HEK293 (cell line): ENCODE results near the gene HEPACAM.

Experiments used
- CTCF ChIA-PET: fragments of 350-600 bp; formaldehyde crosslinking; extraction: SDS; loops from one replicate; lab custom pipeline; 2021; ENCODE audit warnings: antibody characterized with exemption; lab: Yijun Ruan, JAX
- POLR2A ChIA-PET: fragments of 300-600 bp; formaldehyde crosslinking; extraction: SDS; loops from one replicate; lab custom pipeline; 2020; ENCODE audit warnings: antibody characterized with exemption, inconsistent platforms; lab: Yijun Ruan, JAX
- H3K27ac ChIP-seq: fragments of 200-500 bp; sonication (Bioruptor generic); 2 replicates; pipeline ENCODE4 v1.5.1; 2014; ENCODE audit warnings: low read depth, low read length, control low read depth, inconsistent platforms; ENCODE audit errors: extremely low read depth
- H3K36me3 ChIP-seq, 2 experiments: fragments of 200-500 bp in 1 of 2; sonication (Bioruptor generic) in 1 of 2; 1 replicate in 1 of 2; 2 replicates in 1 of 2; pipeline ENCODE4 v1.5.1; 2014 to 2017; ENCODE audit warnings: inconsistent platforms in 2 of 2, low read length in 2 of 2; ENCODE audit not compliant: control insufficient read depth in 2 of 2, insufficient read depth in 1 of 2
- H3K4me1 ChIP-seq: fragments of 200-500 bp; sonication (Bioruptor generic); 2 replicates; pipeline ENCODE4 v1.5.1; 2014; ENCODE audit warnings: mild to moderate bottlenecking, low read length, inconsistent platforms; ENCODE audit not compliant: control insufficient read depth, insufficient read depth
- H3K4me3 ChIP-seq: 2 replicates; pipeline ENCODE4 v1.5.1; 2011; ENCODE audit warnings: low read depth, mild to moderate bottlenecking, control low read depth, low read length, moderate library complexity
- H3K9me3 ChIP-seq: fragments of 200-500 bp; sonication (Bioruptor generic); 2 replicates; pipeline ENCODE4 v1.5.1; 2014; ENCODE audit warnings: low read depth, low read length, inconsistent platforms; ENCODE audit not compliant: control insufficient read depth, insufficient read depth
- BCL11B ChIP-seq: fragments of 450-650 bp; formaldehyde crosslinking; IDR thresholded peaks from 2 replicates; pipeline ENCODE4 v1.5.1; 2016; ENCODE audit warnings: low read depth, missing biosample characterization, missing genetic modification characterization
- GFI1B ChIP-seq: fragments of 450-650 bp; formaldehyde crosslinking; IDR thresholded peaks from 2 replicates; pipeline ENCODE4 v1.5.1; 2016; ENCODE audit warnings: missing biosample characterization, missing genetic modification characterization
- IKZF3 ChIP-seq: fragments of 450-650 bp; IDR thresholded peaks from 2 replicates; pipeline ENCODE4 v1.5.0; 2018; ENCODE audit warnings: missing biosample characterization, mild to moderate bottlenecking, missing genetic modification characterization, moderate library complexity
- KLF8 ChIP-seq: fragments of 450-650 bp; formaldehyde crosslinking; IDR thresholded peaks from 2 replicates; pipeline ENCODE4 v1.5.1; 2016; ENCODE audit warnings: missing biosample characterization, missing genetic modification characterization
- SP7 ChIP-seq: fragments of 450-650 bp; formaldehyde crosslinking; IDR thresholded peaks from 2 replicates; pipeline ENCODE4 v1.5.1; 2016; ENCODE audit warnings: missing biosample characterization, missing genetic modification characterization
- TRIM28 ChIP-seq: IDR thresholded peaks from 2 replicates; pipeline ENCODE4 v1.6.1; 2011; ENCODE audit warnings: low read length, control low read depth, borderline replicate concordance
- ZBTB21 ChIP-seq: fragments of 450-650 bp; formaldehyde crosslinking; IDR thresholded peaks from 2 replicates; pipeline ENCODE4 v1.5.1; 2017; ENCODE audit warnings: missing biosample characterization, missing genetic modification characterization
- ZEB2 ChIP-seq: fragments of 450-650 bp; formaldehyde crosslinking; IDR thresholded peaks from 2 replicates; pipeline ENCODE4 v1.5.1; 2016; ENCODE audit warnings: missing biosample characterization, missing genetic modification characterization
- ZNF133 ChIP-seq: fragments of 450-650 bp; formaldehyde crosslinking; IDR thresholded peaks from 2 replicates; pipeline ENCODE4 v1.5.1; 2016; ENCODE audit warnings: missing biosample characterization, missing genetic modification characterization
- ZNF146 ChIP-seq: fragments of 450-650 bp; formaldehyde crosslinking; IDR thresholded peaks from 2 replicates; pipeline ENCODE4 v1.5.1; 2016; ENCODE audit warnings: missing biosample characterization, missing genetic modification characterization
- ZNF202 ChIP-seq: fragments of 450-650 bp; formaldehyde crosslinking; IDR thresholded peaks from 2 replicates; pipeline ENCODE4 v1.5.1; 2016; ENCODE audit warnings: missing biosample characterization, missing genetic modification characterization, borderline replicate concordance
- ZNF335 ChIP-seq: fragments of 450-650 bp; formaldehyde crosslinking; conservative IDR thresholded peaks from 2 replicates; pipeline ENCODE4 v1.5.1; 2016; ENCODE audit warnings: missing biosample characterization, missing genetic modification characterization
- ZNF341 ChIP-seq: fragments of 450-650 bp; formaldehyde crosslinking; IDR thresholded peaks from 2 replicates; pipeline ENCODE4; 2016; ENCODE audit warnings: low read depth, missing biosample characterization, missing genetic modification characterization
- ZNF37A ChIP-seq: fragments of 450-650 bp; IDR thresholded peaks from 2 replicates; pipeline ENCODE4 v1.5.1; 2018; ENCODE audit warnings: missing biosample characterization, missing genetic modification characterization
- ZNF626 ChIP-seq: fragments of 450-650 bp; sonication (Bioruptor Pico); formaldehyde crosslinking; IDR thresholded peaks from 2 replicates; pipeline ENCODE4 v1.5.1; 2018; ENCODE audit warnings: missing biosample characterization, missing genetic modification characterization, inconsistent platforms
- ZNF791 ChIP-seq: fragments of 450-650 bp; formaldehyde crosslinking; IDR thresholded peaks from 2 replicates; pipeline ENCODE4 v1.5.1; 2016; ENCODE audit warnings: missing biosample characterization, missing genetic modification characterization
- ZSCAN23 ChIP-seq: fragments of 450-650 bp; formaldehyde crosslinking; IDR thresholded peaks from 2 replicates; pipeline ENCODE4 v1.5.1; 2016; ENCODE audit warnings: missing biosample characterization, missing genetic modification characterization
- TF ChIP-seq, protein P1 (sequence below): fragments of 450-650 bp; formaldehyde crosslinking; IDR thresholded peaks from 2 replicates; pipeline ENCODE4 v1.5.1; 2016; ENCODE audit warnings: missing biosample characterization, missing genetic modification characterization
- TF ChIP-seq, protein P2 (sequence below): fragments of 450-650 bp; formaldehyde crosslinking; IDR thresholded peaks from 2 replicates; pipeline ENCODE4 v1.5.1; 2016; ENCODE audit warnings: missing biosample characterization, missing genetic modification characterization
- TF ChIP-seq, protein P3 (sequence below): fragments of 450-650 bp; formaldehyde crosslinking; IDR thresholded peaks from 2 replicates; pipeline ENCODE4 v1.5.1; 2016; ENCODE audit warnings: missing biosample characterization, missing genetic modification characterization, borderline replicate concordance
- TF ChIP-seq, protein P4 (sequence below): fragments of 450-650 bp; formaldehyde crosslinking; IDR thresholded peaks from 2 replicates; pipeline ENCODE4 v1.5.1; 2016; ENCODE audit warnings: missing biosample characterization, missing genetic modification characterization
- TF ChIP-seq, protein P5 (sequence below): fragments of 450-650 bp; formaldehyde crosslinking; IDR thresholded peaks from 2 replicates; pipeline ENCODE4 v1.5.1; 2016; ENCODE audit warnings: missing biosample characterization, missing genetic modification characterization

Gene HEPACAM

DNA sequence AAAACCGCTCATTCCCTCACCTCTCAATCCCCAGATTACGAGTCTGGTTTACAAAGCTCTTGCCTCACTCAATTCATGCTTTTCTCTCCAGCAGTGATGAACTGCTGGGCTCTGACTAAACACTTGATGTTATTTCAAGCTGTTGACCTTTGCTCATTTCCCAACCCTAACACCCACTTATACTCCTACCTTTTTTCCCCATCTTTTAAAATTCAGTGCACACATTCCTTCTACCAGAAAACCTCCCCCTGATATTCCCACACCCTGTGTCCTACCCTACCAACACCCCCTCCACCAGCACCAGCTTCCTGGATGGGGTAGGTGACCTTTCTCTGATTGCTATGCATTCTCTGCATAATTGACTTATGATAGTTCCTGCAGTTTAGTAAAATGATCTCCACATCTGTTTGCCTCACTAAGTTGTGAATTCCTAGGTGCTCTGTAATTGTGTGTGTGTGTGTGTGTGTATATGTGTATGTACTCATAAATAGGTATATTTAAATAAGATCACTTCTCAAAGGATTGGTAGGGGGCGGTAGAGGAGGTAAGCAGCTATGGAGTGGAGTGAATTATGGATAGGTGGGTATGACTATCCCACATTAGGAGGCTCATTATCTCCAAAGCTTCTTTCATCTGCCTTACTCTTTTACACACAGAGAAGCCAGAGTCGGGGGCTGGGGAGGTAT, 842 bp downstream of the HEPACAM start (continued):
- TF ChIP-seq, protein P1, sequence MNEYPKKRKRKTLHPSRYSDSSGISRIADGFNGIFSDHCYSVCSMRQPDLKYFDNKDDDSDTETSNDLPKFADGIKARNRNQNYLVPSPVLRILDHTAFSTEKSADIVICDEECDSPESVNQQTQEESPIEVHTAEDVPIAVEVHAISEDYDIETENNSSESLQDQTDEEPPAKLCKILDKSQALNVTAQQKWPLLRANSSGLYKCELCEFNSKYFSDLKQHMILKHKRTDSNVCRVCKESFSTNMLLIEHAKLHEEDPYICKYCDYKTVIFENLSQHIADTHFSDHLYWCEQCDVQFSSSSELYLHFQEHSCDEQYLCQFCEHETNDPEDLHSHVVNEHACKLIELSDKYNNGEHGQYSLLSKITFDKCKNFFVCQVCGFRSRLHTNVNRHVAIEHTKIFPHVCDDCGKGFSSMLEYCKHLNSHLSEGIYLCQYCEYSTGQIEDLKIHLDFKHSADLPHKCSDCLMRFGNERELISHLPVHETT (tag by site-specific recombination): no peak
- TF ChIP-seq, protein P2, sequence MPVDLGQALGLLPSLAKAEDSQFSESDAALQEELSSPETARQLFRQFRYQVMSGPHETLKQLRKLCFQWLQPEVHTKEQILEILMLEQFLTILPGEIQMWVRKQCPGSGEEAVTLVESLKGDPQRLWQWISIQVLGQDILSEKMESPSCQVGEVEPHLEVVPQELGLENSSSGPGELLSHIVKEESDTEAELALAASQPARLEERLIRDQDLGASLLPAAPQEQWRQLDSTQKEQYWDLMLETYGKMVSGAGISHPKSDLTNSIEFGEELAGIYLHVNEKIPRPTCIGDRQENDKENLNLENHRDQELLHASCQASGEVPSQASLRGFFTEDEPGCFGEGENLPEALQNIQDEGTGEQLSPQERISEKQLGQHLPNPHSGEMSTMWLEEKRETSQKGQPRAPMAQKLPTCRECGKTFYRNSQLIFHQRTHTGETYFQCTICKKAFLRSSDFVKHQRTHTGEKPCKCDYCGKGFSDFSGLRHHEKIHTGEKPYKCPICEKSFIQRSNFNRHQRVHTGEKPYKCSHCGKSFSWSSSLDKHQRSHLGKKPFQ (tag by site-specific recombination): no peak
- no peak for TF ChIP-seq ZNF791 (tag by site-specific recombination)

DNA sequence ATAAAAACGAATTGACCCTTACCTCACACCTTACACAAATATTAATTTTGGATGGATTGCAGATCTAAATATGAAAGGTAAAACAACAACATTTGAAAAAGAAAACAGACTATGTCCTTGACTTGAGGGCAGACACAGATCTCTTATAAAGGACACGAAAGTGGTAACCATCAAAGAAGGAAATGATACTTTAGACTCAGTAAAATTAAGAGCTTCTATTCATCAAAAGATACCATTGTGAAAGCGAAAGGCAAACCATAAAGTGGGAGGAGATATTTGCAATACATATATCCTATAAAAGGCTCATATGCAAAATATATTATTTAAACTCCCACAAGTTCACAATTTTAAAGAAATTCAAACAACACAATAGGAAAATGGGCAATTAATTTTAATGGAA, 5.0 kb downstream of the HEPACAM start:
- no peaks in the 10 kb centered on the region for H3K36me3 ChIP-seq
- no peaks in the 10 kb centered on the region for H3K4me1 ChIP-seq
- H3K9me3 ChIP-seq: no peaks in the 10 kb centered on the region
- CTCF ChIA-PET: interaction anchor here (0.6 kb wide), 1 partner anchor 11 kb away, joined by 4 read pairs; no protein-coding TSS in a partner anchor
- no peak overlapping the region for H3K4me3 ChIP-seq
- no peak overlapping the region for H3K27ac ChIP-seq
- TF ChIP-seq ZSCAN23 (tag by site-specific recombination) (no peak), ZNF341 (tag by site-specific recombination) (no peak), ZNF626 (tag by site-specific recombination) (no peak), ZEB2 (no peak), ZNF37A (tag by site-specific recombination) (no peak), ZNF133 (tag by site-specific recombination) (no peak), KLF8 (tag by site-specific recombination) (no peak), BCL11B (no peak), ZNF146 (no peak), SP7 (tag by site-specific recombination) (no peak), GFI1B (tag by site-specific recombination) (no peak), TRIM28 (no peak), ZNF202 (tag by site-specific recombination) (no peak), ZBTB21 (no peak), ZNF335 (tag by site-specific recombination) (no peak), IKZF3 (no peak)
- TF ChIP-seq, protein P3, sequence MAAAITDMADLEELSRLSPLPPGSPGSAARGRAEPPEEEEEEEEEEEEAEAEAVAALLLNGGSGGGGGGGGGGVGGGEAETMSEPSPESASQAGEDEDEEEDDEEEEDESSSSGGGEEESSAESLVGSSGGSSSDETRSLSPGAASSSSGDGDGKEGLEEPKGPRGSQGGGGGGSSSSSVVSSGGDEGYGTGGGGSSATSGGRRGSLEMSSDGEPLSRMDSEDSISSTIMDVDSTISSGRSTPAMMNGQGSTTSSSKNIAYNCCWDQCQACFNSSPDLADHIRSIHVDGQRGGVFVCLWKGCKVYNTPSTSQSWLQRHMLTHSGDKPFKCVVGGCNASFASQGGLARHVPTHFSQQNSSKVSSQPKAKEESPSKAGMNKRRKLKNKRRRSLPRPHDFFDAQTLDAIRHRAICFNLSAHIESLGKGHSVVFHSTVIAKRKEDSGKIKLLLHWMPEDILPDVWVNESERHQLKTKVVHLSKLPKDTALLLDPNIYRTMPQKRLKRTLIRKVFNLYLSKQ (tag by site-specific recombination): no peak
- TF ChIP-seq, protein P4, sequence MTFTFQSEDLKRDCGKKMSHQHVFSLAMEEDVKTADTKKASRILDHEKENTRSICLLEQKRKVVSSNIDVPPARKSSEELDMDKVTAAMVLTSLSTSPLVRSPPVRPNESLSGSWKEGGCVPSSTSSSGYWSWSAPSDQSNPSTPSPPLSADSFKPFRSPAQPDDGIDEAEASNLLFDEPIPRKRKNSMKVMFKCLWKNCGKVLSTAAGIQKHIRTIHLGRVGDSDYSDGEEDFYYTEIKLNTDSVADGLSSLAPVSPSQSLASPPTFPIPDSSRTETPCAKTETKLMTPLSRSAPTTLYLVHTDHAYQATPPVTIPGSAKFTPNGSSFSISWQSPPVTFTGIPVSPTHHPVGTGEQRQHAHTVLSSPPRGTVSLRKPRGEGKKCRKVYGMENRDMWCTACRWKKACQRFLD: no peak
- TF ChIP-seq, protein P5, sequence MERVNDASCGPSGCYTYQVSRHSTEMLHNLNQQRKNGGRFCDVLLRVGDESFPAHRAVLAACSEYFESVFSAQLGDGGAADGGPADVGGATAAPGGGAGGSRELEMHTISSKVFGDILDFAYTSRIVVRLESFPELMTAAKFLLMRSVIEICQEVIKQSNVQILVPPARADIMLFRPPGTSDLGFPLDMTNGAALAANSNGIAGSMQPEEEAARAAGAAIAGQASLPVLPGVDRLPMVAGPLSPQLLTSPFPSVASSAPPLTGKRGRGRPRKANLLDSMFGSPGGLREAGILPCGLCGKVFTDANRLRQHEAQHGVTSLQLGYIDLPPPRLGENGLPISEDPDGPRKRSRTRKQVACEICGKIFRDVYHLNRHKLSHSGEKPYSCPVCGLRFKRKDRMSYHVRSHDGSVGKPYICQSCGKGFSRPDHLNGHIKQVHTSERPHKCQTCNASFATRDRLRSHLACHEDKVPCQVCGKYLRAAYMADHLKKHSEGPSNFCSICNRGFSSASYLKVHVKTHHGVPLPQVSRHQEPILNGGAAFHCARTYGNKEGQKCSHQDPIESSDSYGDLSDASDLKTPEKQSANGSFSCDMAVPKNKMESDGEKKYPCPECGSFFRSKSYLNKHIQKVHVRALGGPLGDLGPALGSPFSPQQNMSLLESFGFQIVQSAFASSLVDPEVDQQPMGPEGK (tag by site-specific recombination): no peak
- POLR2A ChIA-PET: no interaction called here
